ENCODE results near the gene GATB. TPM values are rescaled to one million over a fixed set of nuclear protein-coding genes. Genes with fewer than 3 reads are reported as not detected.
A peak's percentile ranks its signal among the peaks of the same experiment; 100 is the strongest.

GATB gene
- total RNA-seq, 1 donor from 2014 or later: 17.7 TPM

GRCh38 chr4:151801547-151802516 lies 41.0 kb upstream of the GATB start:
- peak; percentile 74 for ATAC-seq
- no peak for DNase-seq
- Histone ChIP-seq H3K36me3 (no peaks in the 10 kb centered on the region), H3K9me3 (no peaks in the 10 kb centered on the region), H3K4me1 (no peaks in the 10 kb centered on the region), H3K4me3 (no peak overlapping the region), H3K27ac (no peak overlapping the region), H3K27me3 (no peaks in the 10 kb centered on the region)
- intact Hi-C loops (cut with DNase I): no loop called here
- peak; percentile 90 for TF ChIP-seq CTCF (IDR thresholded peaks at IDR 0.05)

DNA sequence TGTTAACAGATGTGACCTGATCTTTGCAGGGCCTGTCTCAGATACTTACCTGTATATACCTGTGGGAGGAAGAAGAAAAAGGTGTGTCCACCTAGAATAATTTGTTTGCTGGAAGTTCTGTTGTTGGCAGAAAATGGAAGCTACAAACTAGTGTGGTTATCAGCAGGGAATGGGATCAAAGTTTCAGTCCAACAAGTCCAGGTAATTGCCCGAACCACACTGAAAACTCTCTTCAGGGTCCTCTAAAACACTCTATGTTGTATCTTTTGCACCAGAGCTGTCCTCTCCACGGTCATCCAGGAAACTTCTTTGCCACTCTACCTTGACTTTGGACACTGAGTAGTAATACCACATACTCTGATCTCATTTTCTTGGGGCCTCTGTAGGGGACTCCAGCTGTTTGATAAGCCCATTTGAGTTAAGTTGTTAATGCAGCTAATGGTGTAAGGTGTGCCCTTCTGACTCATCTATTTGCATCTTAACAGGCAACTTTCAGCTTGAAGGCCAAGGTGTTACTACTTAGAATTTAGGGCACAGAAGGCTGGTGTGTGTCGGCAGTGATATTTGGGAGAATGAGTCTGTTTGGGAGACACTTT lies 38.7 kb upstream of the GATB start:
- no peak for TF ChIP-seq CTCF (IDR thresholded peaks at IDR 0.05)
- H3K4me3 ChIP-seq: no peak overlapping the region
- intact Hi-C loops (cut with DNase I): no loop called here
- H3K9me3 ChIP-seq: no peaks in the 10 kb centered on the region
- DNase-seq (no peak), ATAC-seq (no peak)
- no peaks in the 10 kb centered on the region for H3K4me1 ChIP-seq
- H3K27ac ChIP-seq: no peak overlapping the region
- H3K27me3 ChIP-seq: peaks cover 5% of the 10 kb centered on the region
- H3K36me3 ChIP-seq: no peaks in the 10 kb centered on the region

- Histone ChIP-seq H3K36me3 (no peaks in the 10 kb centered on the region), H3K4me3 (no peak overlapping the region), H3K9me3 (no peaks in the 10 kb centered on the region), H3K27me3 (peaks cover 5% of the 10 kb centered on the region), H3K4me1 (no peaks in the 10 kb centered on the region), H3K27ac (no peak overlapping the region)
- ATAC-seq: no peak
- DNase-seq: no peak
- intact Hi-C loops (cut with DNase I): no loop called here
- no peak for TF ChIP-seq CTCF (IDR thresholded peaks at IDR 0.05)
Observed at GRCh38 chr4:151798678-151799416, 38.0 kb upstream of the GATB start.

DNA sequence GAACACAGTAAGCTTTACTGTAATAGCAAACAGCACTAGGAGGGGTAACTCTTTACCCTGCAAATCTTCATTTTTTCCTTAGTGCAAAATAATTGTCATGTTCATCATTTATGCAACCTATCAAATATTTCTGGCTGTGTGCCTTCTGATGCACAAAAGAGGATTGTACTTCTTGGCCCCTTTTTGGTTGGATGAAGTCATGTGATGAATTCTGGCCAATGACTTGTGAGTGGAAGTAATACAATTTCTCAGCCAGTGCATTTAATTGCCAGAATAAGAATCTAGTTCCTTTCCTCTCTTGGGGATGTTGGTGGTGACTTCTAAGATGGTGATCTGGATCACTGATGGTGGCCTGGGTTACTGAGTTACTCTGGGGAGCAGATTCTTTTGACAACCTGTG lies 37.0 kb upstream of the GATB start:
- ATAC-seq: no peak

More for the DNA sequence above, 37.0 kb upstream of the GATB start:
- intact Hi-C loops (cut with DNase I): no loop called here
- no peaks in the 10 kb centered on the region for H3K4me1 ChIP-seq
- H3K27me3 ChIP-seq: peaks cover 5% of the 10 kb centered on the region
- H3K27ac ChIP-seq: no peak overlapping the region
- H3K4me3 ChIP-seq: no peak overlapping the region
- TF ChIP-seq CTCF (IDR thresholded peaks at IDR 0.05): no peak
- no peaks in the 10 kb centered on the region for H3K9me3 ChIP-seq
- no peaks in the 10 kb centered on the region for H3K36me3 ChIP-seq
- DNase-seq: no peak
